ENCODE data around the gene FBXW5.

FBXW5 gene

GRCh38 chr9:136961279-136962065 is 16.9 kb upstream of the FBXW5 start:
- no peak for DNase-seq

- no peak for DNase-seq
Observed at GRCh38 chr9:136960938-136961275, 16.4 kb upstream of the FBXW5 start.

- DNase-seq: no peak
Observed at GRCh38 chr9:136960212-136960937, 15.8 kb upstream of the FBXW5 start.

- DNase-seq: no peak
Observed at GRCh38 chr9:136958898-136959850, 14.6 kb upstream of the FBXW5 start.

- DNase-seq: no peak
Observed at GRCh38 chr9:136958473-136958872, 13.9 kb upstream of the FBXW5 start.

GRCh38 chr9:136957901-136958300 is 13.4 kb upstream of the FBXW5 start:
- DNase-seq: no peak

- DNase-seq: no peak
Observed at GRCh38 chr9:136957461-136957860, 12.9 kb upstream of the FBXW5 start.

- DNase-seq: no peak
Observed at GRCh38 chr9:136956604-136957003, 12.1 kb upstream of the FBXW5 start.

GRCh38 chr9:136955943-136956335 is 11.4 kb upstream of the FBXW5 start:
- DNase-seq: no peak

- DNase-seq: no peak
Observed at GRCh38 chr9:136955202-136955942, 10.8 kb upstream of the FBXW5 start.

GRCh38 chr9:136954270-136955083 is 9.9 kb upstream of the FBXW5 start:
- DNase-seq: no peak

- no peak for DNase-seq
Observed at GRCh38 chr9:136953771-136954269, 9.3 kb upstream of the FBXW5 start.

GRCh38 chr9:136952876-136953770 is 8.6 kb upstream of the FBXW5 start:
- no peak for DNase-seq

- no peak for DNase-seq
Observed at GRCh38 chr9:136952321-136952850, 7.8 kb upstream of the FBXW5 start.

GRCh38 chr9:136951541-136952320 is 7.2 kb upstream of the FBXW5 start, which contains the start of gene LCN12:
Gene LCN12 (plus strand): TSS chr9:136952273. CDS start chr9:136952328, 55 bp downstream.
- DNase-seq: no peak

- no peak for DNase-seq
Observed at GRCh38 chr9:136950656-136951276, 6.2 kb upstream of the FBXW5 start.

- DNase-seq: peak; percentile 69
Observed at GRCh38 chr9:136949817-136950655, 5.5 kb upstream of the FBXW5 start.

Data from NCI-H526 treated with DMSO at 0.1 percent for 48 hours (cell line).